Measurements from ENCODE around the gene KIAA0040.

KIAA0040 gene

GRCh38 chr1:175200678-175201521, 8.3 kb upstream of the KIAA0040 start:
- Histone ChIP-seq H3K9me3 (no peaks in the 10 kb centered on the region), H3K27ac (no peak overlapping the region), H3K4me3 (ENCODE audit: low read depth in 1 of 2, low read length in 1 of 2) (no peak overlapping the region), H3K4me1 (ENCODE audit: control insufficient read depth in 1 of 2, insufficient read depth in 1 of 2, low read depth in 1 of 2, low read length in 1 of 2) (peaks cover 11 to 15% of the 10 kb centered on the region in 2 experiments), H3K27me3 (no peaks in the 10 kb centered on the region), H3K36me3 (no peaks in the 10 kb centered on the region)
- TF ChIP-seq, protein P1, sequence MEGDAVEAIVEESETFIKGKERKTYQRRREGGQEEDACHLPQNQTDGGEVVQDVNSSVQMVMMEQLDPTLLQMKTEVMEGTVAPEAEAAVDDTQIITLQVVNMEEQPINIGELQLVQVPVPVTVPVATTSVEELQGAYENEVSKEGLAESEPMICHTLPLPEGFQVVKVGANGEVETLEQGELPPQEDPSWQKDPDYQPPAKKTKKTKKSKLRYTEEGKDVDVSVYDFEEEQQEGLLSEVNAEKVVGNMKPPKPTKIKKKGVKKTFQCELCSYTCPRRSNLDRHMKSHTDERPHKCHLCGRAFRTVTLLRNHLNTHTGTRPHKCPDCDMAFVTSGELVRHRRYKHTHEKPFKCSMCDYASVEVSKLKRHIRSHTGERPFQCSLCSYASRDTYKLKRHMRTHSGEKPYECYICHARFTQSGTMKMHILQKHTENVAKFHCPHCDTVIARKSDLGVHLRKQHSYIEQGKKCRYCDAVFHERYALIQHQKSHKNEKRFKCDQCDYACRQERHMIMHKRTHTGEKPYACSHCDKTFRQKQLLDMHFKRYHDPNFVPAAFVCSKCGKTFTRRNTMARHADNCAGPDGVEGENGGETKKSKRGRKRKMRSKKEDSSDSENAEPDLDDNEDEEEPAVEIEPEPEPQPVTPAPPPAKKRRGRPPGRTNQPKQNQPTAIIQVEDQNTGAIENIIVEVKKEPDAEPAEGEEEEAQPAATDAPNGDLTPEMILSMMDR (IDR thresholded peaks at IDR 0.05) = no peak

DNA sequence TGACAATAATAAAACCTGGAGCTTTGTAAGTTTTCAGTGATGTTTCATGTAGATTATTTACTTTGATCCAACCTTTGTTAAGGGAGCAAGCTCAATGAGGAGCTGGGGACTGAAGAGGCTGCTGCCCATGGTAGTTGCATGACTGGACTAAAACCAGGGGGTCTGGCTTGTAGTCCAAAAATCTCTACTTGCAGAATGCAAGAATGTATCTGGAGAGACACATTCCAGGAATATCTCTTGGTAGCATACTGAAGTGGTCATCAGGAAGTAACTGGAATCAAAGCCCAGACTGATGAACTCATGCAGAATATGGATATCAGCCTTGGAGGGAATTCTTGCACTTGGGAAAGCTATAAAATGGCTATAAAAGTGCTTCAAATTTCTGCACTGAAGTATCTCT, 5.8 kb upstream of the KIAA0040 start:
- H3K9me3 ChIP-seq = no peaks in the 10 kb centered on the region
- no peaks in the 10 kb centered on the region for H3K27me3 ChIP-seq
- no peak overlapping the region for H3K27ac ChIP-seq
- H3K4me3 ChIP-seq (ENCODE audit: low read depth in 1 of 2, low read length in 1 of 2) = no peak overlapping the region
- H3K36me3 ChIP-seq = no peaks in the 10 kb centered on the region
- H3K4me1 ChIP-seq (ENCODE audit: control insufficient read depth in 1 of 2, insufficient read depth in 1 of 2, low read depth in 1 of 2, low read length in 1 of 2) = peaks cover 16 to 21% of the 10 kb centered on the region in 2 experiments
- TF ChIP-seq, protein P1 (IDR thresholded peaks at IDR 0.05) = no peak

DNA sequence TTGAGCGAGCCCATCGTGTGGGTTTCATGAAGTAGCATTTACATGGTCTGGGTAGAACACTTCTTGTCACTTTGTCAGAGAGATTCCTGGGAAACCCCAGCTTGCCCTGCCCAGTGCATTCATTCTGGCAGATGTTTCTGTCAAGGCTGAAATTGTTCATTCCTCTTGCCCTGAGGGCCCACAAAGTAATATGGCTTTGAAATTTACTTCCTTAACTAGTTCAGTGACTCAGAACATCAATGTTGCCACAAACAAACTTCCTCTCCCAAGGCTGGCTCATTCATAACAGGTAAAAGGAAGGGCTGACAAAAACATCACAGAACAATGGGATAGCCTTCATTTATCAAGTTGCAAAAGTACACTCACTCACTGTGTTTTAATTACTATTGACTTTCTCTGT, 5.0 kb upstream of the KIAA0040 start:
- Histone ChIP-seq H3K27ac (peak overlapping the region; percentile 73), H3K4me1 (ENCODE audit: control insufficient read depth in 1 of 2, insufficient read depth in 1 of 2, low read depth in 1 of 2, low read length in 1 of 2) (peaks cover 22 to 27% of the 10 kb centered on the region in 2 experiments)

GRCh38 chr1:175195798-175196197, 3.2 kb upstream of the KIAA0040 start:
- peaks cover 28 to 37% of the 10 kb centered on the region in 2 experiments for H3K4me1 ChIP-seq (ENCODE audit: control insufficient read depth in 1 of 2, insufficient read depth in 1 of 2, low read depth in 1 of 2, low read length in 1 of 2)
- H3K27ac ChIP-seq = no peak overlapping the region
- no peak overlapping the region for H3K4me3 ChIP-seq (ENCODE audit: low read depth in 1 of 2, low read length in 1 of 2)
- H3K36me3 ChIP-seq = no peaks in the 10 kb centered on the region
- H3K9me3 ChIP-seq = no peaks in the 10 kb centered on the region
- H3K27me3 ChIP-seq = no peaks in the 10 kb centered on the region
- TF ChIP-seq, protein P1 (IDR thresholded peaks at IDR 0.05) = no peak

More for the DNA sequence above, 5.0 kb upstream of the KIAA0040 start:
- Histone ChIP-seq H3K36me3 (no peaks in the 10 kb centered on the region), H3K4me3 (ENCODE audit: low read depth in 1 of 2, low read length in 1 of 2) (peak overlapping the region in 1 of 2 experiments; percentile 12), H3K9me3 (no peaks in the 10 kb centered on the region), H3K27me3 (no peaks in the 10 kb centered on the region)
- TF ChIP-seq, protein P1 (IDR thresholded peaks at IDR 0.05) = no peak

DNA sequence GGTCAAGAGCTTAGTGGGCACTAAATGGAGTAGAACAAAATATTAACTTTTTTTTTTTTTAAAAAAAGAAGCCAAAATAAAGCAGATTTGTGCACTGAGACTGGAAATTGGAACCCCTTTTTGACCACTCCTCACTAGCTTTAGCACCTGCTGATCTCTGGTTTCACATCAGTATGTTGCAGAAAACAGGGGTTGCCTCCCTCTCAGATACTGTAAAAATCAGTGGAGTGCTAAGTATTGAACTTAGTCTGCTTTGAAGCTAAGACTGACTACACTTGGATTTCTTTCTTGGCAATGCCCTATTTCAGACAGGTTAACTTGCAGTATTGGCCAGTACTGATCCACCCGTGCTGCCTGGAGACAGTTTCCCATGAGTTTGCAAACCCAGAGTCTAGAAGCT, 2.7 kb upstream of the KIAA0040 start:
- Histone ChIP-seq H3K9me3 (no peaks in the 10 kb centered on the region), H3K27ac (no peak overlapping the region), H3K4me3 (ENCODE audit: low read depth in 1 of 2, low read length in 1 of 2) (no peak overlapping the region), H3K4me1 (ENCODE audit: control insufficient read depth in 1 of 2, insufficient read depth in 1 of 2, low read depth in 1 of 2, low read length in 1 of 2) (peaks cover 33 to 42% of the 10 kb centered on the region in 2 experiments), H3K27me3 (no peaks in the 10 kb centered on the region), H3K36me3 (no peaks in the 10 kb centered on the region)
- TF ChIP-seq, protein P1 (IDR thresholded peaks at IDR 0.05) = no peak

Data from neutrophil (primary cell).